NCI-H526 (cell line): ENCODE measurements around the gene SLC15A2.
A peak's percentile ranks its signal among the peaks of the same experiment; 100 is the strongest.
"Not testable (repeated sequence)": the region's sequence is repeated elsewhere in the genome, so short reads cannot be mapped to it uniquely, and the experiment has no call there.

ENCODE experiments used
- DNase-seq, 2 experiments: peaks; one replicate each; lab custom pipeline; 2025; lab: John Stamatoyannopoulos, UW

The SLC15A2 gene, protein sequence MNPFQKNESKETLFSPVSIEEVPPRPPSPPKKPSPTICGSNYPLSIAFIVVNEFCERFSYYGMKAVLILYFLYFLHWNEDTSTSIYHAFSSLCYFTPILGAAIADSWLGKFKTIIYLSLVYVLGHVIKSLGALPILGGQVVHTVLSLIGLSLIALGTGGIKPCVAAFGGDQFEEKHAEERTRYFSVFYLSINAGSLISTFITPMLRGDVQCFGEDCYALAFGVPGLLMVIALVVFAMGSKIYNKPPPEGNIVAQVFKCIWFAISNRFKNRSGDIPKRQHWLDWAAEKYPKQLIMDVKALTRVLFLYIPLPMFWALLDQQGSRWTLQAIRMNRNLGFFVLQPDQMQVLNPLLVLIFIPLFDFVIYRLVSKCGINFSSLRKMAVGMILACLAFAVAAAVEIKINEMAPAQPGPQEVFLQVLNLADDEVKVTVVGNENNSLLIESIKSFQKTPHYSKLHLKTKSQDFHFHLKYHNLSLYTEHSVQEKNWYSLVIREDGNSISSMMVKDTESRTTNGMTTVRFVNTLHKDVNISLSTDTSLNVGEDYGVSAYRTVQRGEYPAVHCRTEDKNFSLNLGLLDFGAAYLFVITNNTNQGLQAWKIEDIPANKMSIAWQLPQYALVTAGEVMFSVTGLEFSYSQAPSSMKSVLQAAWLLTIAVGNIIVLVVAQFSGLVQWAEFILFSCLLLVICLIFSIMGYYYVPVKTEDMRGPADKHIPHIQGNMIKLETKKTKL

DNA sequence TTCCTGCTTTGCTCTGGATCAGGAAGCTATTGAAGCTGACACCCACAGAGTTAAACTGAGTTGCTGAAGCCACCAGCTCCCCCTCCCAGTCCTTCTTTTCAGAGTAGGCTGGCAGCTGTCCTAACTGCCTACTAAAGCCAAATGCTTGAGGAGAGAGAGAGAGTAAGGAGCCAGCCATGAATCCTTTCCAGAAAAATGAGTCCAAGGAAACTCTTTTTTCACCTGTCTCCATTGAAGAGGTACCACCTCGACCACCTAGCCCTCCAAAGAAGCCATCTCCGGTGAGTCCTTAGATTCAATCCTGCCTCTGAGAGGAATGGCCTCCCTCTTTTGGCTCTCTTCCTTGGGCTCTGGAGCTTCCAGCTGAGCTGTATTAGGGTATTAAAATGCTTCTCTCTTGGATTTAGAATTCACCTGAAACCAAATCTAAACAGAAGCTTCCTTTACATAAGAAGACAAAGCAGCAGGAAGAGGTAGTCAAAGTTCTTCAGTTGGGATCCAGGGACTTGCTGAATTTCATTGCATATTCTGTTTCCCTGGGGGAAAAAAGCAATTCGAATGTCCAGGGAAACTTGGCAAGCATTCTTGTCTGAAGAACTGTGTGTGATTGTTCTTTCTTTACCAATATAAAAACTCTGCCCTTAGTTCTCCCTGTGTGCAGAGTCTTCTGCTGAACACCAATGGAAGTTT, at the start of gene SLC15A2:
SLC15A2 (plus strand) TSS at position 101 of the 690 bp plus-strand sequence; CDS start at position 177, 76 bp downstream.
- no peak for DNase-seq

DNA sequence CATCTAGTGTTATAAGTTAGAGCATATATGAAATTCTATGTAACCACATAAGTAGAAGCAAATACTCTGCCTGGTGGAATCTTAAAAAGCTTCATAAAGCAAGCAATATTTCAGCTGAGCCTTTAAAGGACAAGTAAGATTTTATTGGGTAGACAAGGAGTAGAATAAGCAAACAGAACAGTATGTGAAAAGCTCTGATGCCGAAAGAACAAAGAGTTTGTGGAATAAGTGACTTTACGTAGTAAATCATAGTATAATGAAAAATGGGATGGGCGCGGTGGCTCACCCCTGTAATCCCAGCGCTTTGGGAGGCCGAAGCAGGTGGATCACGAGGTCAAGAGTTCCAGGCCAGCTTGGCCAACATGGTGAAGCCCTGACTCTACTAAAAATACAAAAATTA, 49.3 kb upstream of the SLC15A2 start:
- no peak for DNase-seq

DNA sequence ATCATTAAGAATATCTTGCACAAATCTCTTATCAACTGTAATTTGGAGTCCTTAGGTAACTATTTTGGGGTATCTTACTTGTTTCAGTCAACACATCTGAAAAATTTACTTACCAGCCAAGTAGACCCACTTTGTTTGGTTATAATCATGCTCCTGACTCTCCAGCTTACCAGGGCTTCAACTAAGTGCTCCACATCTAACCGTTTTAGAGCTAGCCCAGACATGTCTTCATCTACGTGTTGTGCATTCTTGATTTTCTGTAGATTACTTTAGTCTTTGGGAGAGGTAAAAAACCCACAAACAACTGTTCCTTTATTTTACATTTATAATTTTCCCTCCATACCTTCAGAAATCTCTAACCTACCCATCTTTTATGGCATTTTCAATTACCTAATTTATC, 41.9 kb upstream of the SLC15A2 start:
- DNase-seq: no peak

DNA sequence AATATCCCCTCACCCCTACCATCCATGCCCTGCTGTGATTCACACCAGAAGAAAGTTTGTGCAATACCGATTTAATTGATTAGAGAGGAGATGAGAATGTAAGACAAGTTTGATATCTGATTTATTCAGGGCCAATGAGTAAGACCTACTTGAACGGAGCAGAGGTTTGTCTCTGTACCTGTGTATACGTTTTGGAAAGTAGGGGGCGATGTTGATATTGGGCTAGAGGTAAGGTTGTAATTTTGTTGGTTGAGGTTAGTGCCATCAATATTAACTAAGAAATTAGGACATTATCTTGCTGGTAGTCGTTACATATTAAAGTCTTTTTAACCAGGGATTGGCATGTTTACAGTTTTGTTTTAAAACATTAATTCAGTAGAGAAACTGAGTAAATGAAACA, 38.6 kb upstream of the SLC15A2 start:
- peak; percentile 13 to 70 for DNase-seq

DNA sequence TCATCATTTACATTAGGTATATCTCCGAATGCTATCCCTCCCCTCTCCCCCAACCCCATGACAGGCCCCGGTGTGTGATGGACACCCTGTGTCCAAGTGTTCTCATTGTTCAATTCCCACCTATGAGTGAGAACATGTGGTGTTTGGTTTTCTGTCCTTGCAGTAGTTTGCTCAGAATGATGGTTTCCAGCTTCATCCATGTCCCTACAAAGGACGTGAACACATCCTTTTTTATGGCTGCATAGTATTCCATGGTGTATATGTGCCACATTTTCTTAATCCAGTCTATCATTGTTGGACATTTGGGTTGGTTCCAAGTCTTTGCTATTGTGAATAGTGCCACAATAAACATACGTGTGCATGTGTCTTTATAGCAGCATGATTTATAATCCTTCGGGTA, 36.4 kb upstream of the SLC15A2 start:
- not testable (repeated sequence) for DNase-seq

DNA sequence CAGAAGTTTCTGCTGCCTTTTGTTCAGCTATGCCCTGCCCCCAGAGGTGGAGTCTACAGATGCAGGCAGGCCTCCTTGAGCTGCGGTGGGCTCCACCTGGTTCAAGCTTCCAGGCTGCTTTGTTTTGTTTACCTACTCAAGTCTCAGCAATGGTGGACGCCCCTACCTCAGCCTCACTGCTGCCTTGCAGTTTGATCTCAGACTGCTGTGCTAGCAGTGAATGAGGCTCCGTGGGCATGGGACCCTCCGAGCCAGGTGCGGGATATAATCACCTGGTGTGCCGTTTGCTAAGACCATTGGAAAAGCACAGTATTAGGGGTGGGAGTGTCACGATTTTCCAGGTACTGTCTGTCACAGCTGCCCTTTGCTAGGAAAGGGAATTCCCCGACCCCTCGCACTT, 31.0 kb upstream of the SLC15A2 start:
- not testable (repeated sequence) for DNase-seq

DNA sequence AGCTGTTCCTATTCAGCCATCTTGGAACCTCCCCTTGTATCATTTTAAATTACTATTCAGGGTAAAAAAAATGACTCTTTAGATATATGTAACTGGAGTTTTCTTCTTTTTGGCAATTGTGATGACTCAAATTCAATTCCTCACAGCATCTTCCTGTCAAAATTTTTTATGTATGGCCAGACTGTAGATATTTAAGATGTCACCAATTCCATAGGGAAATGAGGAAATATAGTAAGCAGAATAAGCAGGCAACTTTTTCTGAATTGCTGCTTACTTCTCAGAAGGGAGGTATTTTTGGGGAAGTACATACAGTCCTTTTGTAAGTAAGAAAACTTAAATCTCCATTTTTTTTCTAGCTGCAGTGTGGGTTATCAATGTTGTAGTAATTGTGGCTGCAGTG, 30.4 kb upstream of the SLC15A2 start:
- no peak for DNase-seq

DNA sequence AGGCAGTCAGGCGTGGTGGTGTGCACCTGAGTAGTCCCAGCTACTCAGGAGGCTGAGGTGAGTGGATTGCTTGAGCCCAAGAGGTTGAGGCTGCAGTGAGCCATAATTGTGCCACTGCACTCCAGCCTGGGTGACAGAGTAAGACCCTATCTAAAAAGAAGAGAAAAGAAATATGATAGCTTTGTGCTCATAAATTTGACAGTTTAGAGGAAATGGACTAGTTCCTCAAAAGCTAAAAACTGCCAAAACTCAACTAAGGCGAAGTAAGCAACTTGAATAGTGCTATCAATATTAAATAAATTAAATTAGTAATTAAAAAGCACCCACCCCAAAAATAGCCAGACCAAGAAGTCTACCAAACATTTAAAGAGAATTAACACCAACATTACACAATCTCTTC, 24.5 kb upstream of the SLC15A2 start:
- no peak for DNase-seq

DNA sequence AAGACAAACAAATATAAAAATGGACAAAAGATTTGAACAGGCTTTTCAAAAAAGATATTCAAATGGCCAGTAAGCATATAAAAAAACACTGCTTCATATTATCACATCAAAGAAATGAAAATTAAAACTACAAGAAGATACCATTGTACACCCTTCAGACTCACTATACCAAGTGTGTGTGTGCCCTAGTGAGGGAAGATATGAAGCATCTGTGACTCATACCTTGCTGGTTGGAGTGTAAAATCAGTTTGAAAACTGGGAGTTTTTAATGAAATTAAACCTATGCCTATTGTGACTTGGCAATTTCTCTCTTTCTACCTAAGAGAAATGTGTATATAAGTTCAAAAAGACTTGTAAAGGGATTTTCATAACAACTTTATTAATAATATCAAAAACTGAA, 23.5 kb upstream of the SLC15A2 start:
- no peak for DNase-seq

DNA sequence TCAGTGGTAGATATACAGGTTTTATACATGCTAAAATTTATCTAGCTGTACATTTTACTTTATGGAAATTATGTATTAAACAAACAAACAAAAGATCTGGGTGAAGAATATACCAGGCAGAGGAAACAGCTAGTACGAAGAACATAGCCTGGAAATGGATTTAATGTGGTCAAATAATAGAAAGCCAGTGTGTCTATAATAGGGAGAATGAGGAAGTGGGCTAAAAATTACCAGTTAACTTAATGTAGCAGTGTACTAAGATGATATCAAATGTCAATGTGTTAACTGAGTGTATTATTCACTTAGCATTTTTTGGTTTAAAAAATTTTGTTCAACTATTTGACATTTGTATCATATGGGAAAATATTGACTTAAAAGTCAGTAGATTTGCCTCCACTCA, 22.8 kb upstream of the SLC15A2 start:
- no peak for DNase-seq

DNA sequence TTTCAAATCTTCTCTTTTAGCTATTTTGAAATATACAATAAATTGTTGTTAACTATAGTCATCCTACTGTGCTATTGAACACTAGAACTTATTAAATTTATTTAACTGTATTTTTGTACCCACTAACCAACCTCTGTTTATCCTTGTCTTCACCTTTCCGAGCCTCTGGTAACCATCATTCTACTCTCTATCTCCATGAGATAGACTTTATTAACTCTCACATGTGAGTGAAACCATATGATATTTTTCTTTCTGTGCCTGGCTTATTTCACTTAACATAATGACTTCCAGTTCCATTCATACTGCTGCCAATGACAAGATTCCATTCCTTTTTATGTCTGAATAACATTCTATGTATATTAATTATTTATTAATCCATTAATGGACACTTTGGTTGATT, 15.8 kb upstream of the SLC15A2 start:
- DNase-seq: no peak

DNA sequence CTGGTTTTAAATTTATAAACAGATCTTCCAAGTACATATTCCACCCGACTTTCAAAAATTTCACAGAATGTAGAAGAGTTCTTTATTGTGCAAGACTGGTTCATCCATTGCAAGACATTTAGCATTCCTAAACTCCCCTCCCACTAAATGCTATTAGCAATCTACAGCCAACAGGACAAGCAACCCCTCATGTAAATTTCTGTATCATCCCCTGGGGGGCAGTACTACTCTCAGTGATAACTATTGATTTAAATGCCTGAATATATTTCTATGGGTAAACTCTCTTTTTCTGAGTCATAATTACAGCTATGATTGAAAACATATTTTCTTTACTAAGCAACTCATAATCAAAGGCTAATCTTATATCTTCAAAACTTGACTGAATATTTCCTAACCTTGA, 10.7 kb upstream of the SLC15A2 start:
- DNase-seq: peak in 1 of 2 experiments; percentile 38

DNA sequence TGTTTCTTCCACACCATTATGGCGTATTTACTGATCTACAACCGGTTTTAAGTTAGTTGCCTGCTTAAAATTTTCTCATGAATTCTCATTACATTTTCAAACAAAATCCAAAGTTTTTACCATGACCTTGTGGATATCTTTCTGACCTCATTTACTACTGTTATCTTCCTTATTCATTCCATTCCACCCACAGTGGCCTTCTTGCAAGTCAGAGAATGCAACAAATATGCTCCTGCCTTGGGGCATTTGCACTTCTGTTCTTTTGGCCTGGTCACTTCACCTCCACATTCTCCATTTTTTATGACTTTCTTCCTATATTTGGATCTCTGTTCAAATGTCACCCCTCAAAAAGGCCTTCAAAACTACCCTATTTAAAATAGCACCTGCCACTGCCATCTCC, 8.8 kb upstream of the SLC15A2 start:
- DNase-seq: no peak

DNA sequence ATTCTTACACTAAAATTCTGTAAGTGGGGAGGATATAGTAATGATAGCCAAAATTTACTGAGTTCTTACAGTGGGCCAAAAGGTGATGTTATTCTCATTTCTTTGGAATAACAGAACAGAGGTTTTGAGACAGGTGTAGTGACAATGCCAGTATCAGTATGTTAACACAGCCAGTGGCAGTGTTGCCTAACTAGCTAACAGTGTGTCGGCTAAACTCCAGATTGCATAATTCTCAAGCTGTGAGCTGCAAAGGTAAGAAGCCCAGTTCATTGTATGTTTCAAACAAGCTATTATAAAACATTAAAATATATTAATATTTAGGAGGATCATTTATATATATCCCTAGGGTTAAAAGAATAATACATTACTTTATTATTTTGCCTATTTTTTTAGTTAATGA, 920 bp downstream of the SLC15A2 start:
- no peak for DNase-seq

DNA sequence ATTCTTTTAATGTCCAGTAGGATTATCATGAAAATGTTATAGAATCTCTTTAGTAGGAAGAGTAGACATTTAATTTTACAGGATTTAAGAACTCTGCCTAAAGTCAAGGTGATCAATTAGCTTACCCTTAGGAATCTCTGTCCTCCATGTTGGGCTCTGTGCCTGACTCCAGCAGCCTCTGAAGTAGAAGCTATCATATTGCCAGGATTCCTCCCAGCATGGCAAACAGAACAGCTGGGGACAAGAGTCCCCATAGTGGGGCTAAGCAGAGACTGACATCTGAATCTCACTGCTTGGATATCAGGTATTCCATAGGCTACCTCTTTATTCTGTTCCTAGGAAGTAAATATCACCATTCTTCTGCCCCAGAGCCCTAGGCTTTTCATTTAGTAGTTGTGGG, 1.5 kb downstream of the SLC15A2 start:
- DNase-seq: no peak

DNA sequence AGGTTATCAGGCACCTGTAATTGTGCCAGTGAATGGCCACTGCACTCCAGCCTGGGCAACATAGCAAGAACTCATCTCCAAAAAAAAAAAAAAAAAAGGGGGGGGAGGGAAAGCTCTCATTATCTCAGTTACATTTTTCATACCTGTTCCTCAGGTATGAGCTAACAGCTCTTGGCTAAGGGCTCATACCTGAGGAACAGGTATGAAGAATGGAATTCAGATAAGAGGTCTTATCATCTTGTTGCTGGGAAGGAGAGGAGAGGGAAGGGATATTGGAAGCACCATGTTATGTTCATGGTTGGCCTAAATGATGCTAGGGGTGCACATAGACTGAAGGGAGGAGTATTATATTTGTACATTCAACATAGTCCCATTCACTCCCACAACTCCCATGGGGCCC, 2.6 kb downstream of the SLC15A2 start:
- no peak for DNase-seq

DNA sequence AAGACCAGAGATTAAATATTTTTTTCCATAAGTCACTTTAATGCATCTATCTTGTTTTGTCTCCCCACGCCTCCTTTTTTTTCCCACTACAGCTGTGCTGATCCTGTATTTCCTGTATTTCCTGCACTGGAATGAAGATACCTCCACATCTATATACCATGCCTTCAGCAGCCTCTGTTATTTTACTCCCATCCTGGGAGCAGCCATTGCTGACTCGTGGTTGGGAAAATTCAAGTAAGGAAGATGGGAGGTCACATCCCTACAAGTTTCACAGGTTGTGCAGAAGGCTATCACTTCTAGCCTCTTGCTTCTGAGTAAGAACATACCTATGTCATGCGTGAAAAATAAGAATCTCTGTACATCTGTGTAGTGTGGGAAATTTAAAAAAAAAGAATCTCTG, 3.1 kb downstream of the SLC15A2 start:
- no peak for DNase-seq

DNA sequence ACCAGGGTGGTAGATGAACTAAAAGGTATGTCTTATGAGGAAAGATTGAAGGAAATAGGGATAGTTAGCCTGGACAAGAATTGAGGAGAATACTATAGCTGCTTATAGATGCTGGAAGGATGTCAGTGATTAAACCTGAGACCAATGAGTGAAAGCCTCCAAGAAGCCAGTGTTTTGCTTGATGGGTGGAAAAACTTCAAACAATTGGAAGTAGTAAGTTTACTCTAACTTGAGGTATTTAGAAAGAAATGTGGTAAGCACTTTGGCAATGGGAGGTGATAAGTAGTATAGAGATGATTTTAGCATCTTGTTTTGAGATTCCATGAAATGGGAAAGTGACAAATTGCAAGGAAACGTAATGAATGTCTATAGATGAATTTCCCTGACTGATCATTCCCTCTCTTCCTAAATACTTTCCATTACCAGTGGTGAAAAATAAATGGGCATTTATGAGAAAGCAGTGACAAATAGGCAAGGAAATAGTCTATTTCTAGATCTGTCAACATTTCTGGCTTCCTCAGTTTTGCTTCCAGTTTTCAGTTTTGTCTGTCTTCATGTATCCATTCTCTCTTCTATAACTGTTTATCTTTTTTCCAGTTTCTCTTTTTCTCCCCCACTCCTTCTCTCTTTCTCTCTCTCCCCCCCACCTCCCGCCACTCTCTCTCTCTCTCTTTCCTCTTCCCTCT, 19.2 kb downstream of the SLC15A2 start:
- no peak for DNase-seq

DNA sequence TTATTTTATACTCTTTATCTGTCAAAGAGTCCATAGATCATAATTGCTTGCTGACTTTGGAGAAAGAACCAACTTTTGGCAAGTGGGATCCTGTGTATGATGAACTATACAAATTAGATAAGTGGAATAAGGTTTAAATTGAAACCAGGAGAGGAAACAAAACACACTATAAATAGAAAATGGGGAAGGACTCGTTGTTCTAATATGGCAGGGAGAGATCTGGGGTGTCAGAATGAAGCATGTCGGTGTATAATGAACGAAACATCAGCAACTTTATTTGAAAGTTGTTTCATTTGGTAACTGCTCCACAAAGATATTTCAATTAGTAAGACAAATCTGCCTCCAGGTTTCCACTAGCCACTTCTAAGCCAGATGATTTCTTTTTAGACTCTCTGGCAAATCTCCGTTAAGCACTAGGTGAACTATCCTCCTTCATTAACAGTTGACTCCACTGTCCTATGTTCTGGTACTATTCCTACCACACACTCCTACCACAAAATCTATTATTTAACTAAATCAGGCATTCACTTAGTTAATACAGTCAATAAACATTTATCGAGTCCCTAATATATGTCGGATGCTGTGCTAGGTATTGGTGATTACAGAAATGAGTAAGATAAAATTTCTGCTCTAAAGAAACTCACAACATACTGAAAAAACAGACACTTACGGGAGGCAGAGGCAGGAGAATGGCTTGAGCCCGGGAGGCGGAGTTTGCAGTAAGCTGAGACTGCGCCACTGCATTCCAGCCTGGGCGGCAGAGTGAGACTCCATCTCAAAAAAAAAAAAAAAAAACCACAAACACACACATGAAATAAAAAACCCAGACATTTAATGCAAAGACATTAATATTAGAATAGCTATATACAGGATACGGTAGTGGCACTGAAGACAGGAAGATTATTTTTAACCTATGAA, 20.1 kb downstream of the SLC15A2 start:
- no peak for DNase-seq

DNA sequence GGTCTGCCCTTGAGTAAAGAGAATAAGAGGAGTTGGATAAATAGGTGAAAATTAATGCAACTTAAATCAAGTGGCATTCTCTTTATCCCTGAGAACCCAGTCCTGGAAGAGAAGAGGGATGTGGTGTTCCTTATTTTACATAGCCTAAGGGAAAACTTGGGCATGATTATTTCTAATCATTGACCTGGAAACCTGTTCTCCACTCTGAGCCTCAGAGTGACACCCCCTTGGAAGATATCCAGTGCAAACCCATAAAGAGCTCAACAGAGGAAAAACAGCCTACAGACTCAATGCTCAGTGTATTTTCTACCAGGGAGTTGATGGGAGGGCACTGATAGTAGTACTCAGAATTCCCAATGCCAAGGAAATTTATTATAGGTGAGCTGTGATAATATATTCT, 22.0 kb downstream of the SLC15A2 start:
- no peak for DNase-seq

DNA sequence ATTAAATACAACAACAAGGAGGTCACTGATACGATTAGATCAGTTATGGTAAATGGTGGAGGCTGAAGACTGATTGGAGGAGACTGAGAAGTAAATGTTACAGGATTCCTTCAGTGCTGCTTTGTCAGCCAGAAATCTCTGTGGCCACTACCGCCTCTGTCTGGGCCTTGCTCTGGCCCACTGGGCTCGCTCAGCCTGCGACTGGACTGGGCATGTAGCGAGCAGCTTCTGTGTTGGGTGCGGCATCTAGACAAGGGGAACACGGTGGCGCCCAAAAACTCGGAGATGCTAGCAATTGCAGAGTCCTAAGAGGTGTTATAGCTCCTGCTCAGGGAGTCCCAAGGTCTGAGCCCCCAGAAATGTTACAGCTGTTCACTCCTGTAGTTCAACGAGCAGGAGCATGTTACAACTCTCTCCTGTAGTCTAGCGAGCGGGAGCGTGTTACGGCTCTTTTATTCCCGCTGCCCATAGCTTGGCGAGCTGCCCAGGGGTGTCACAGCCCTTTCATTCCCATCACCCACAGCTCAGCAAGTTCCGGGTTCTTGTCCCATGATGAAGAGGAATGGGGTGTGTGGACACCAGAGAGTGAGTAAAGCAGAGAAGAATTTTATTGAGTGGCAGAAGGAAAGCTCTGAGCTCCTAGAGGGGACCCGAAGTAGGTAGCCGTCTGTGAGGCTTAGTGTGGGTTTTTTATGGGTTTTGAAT, 24.7 kb downstream of the SLC15A2 start:
- no peak for DNase-seq
